ENCODE data around the gene TAC3. TPM values are rescaled to one million over a fixed set of nuclear protein-coding genes. Genes with fewer than 3 reads are reported as not detected.
A peak's percentile ranks its signal among the peaks of the same experiment; 100 is the strongest.

The TAC3 gene
- total and polyA plus RNA-seq, 8 donors, result 0.31 to 1.1 (median 0.73) TPM; not detected in 2

GRCh38 chr12:56995201-56995929 lies 21.0 kb downstream of the TAC3 start:
- H3K9me3 ChIP-seq, result no peaks in the 10 kb centered on the region
- H3K4me1 ChIP-seq, result peaks cover 7 to 26% of the 10 kb centered on the region in 2 donors
- H3K4me3 ChIP-seq, result no peak overlapping the region
- TF ChIP-seq CTCF (IDR thresholded peaks at IDR 0.05), result no peak
- H3K27me3 ChIP-seq, result no peaks in the 10 kb centered on the region
- DNase-seq (no peak), ATAC-seq (no peak)
- no peak overlapping the region for H3K27ac ChIP-seq
- intact Hi-C loops (cut with DNase I), result no loop called here
- H3K36me3 ChIP-seq, result peaks cover 0 to 12% of the 10 kb centered on the region in 2 donors

DNA sequence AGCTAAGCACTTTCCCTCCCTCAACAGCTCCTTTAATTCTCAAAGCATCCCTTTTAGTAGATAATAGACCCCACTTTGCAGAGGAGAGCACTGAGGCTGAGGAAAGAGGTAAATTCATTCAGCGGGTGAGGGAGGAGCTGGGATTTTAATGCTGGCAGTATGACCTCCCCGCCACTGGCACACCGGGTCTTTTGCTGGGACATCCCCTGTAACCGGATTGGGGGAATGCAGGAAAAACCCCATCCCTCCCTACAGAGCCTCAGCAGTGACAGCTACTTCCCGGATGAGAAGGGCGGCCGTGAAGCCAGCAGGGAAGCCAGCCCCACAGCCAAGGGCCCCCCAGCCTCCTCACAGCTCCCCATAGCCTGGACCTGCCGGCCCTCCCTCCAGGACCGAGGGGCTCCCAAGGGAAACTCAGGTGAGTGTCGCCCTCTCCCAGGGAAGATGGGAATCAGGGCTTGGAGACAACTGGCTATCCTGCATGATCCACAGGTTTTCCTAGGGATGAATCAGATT lies 22.0 kb downstream of the TAC3 start:
- H3K9me3 ChIP-seq, result no peaks in the 10 kb centered on the region
- intact Hi-C loops (cut with DNase I), result no loop called here
- DNase-seq, result no peak
- peaks cover 7 to 24% of the 10 kb centered on the region in 2 donors for H3K4me1 ChIP-seq
- no peak for ATAC-seq
- H3K27ac ChIP-seq, result no peak overlapping the region
- H3K36me3 ChIP-seq, result peaks cover 0 to 8% of the 10 kb centered on the region in 2 donors
- TF ChIP-seq CTCF (IDR thresholded peaks at IDR 0.05), result no peak
- H3K4me3 ChIP-seq, result no peak overlapping the region
- H3K27me3 ChIP-seq, result no peaks in the 10 kb centered on the region

GRCh38 chr12:56993346-56993745 lies 23.0 kb downstream of the TAC3 start:
- intact Hi-C loops (cut with DNase I), result no loop called here
- no peak for ATAC-seq
- DNase-seq, result no peak
- peaks cover 0 to 8% of the 10 kb centered on the region in 2 donors for H3K36me3 ChIP-seq
- no peak for TF ChIP-seq CTCF (IDR thresholded peaks at IDR 0.05)
- no peaks in the 10 kb centered on the region for H3K27me3 ChIP-seq
- no peak overlapping the region for H3K4me3 ChIP-seq
- H3K27ac ChIP-seq, result no peak overlapping the region
- no peaks in the 10 kb centered on the region for H3K9me3 ChIP-seq
- H3K4me1 ChIP-seq, result peaks cover 7 to 26% of the 10 kb centered on the region in 2 donors

GRCh38 chr12:56991319-56992246 lies 24.7 kb downstream of the TAC3 start:
- DNase-seq (peak in 2 of 4 donors; percentile 51 to 62), ATAC-seq (peak; percentile 49)
- Histone ChIP-seq H3K9me3 (no peaks in the 10 kb centered on the region), H3K4me3 (no peak overlapping the region), H3K36me3 (no peaks in the 10 kb centered on the region), H3K4me1 (peaks cover 7 to 41% of the 10 kb centered on the region in 2 donors), H3K27me3 (no peaks in the 10 kb centered on the region), H3K27ac (peak overlapping the region in 1 of 2 donors; percentile 51)
- no peak for TF ChIP-seq CTCF (IDR thresholded peaks at IDR 0.05)
- intact Hi-C loops (cut with DNase I), result no loop called here

All from left lung (tissue), 10 donors.